OCI-LY1 (cell line): ENCODE results near the gene MYOM1.
"Not testable (repeated sequence)": the region's sequence is repeated elsewhere in the genome, so short reads cannot be mapped to it uniquely, and the experiment has no call there.

Experiments used
- H2AFZ ChIP-seq: fragments of 200-600 bp; sonication (generic), shearing (Covaris generic); 2 replicates; pipeline ENCODE4 v1.6.0; 2014; ENCODE audit warnings: antibody characterized with exemption, mild to moderate bottlenecking, low read length
- H3F3A ChIP-seq: fragments of 200-600 bp; sonication (generic), shearing (Covaris generic); 2 replicates; pipeline ENCODE4 v1.6.0; 2014; ENCODE audit warnings: mild to moderate bottlenecking, antibody characterized with exemption, low read length, moderate library complexity; ENCODE audit not compliant: insufficient read depth
- H3K27ac ChIP-seq: fragments of 200-600 bp; sonication (generic); 2 replicates; pipeline ENCODE4 v1.5.1; 2014; ENCODE audit warnings: low read length, mixed run types, mild to moderate bottlenecking, low read depth; ENCODE audit not compliant: poor library complexity, severe bottlenecking
- H3K27me3 ChIP-seq: fragments of 200-600 bp; sonication (generic); 2 replicates; pipeline ENCODE4 v1.6.0; 2014; ENCODE audit warnings: antibody characterized with exemption, mild to moderate bottlenecking, low read length, moderate library complexity; ENCODE audit not compliant: insufficient read depth
- H3K36me3 ChIP-seq: fragments of 200-600 bp; sonication (generic); 2 replicates; pipeline ENCODE4 v1.6.1; 2014; ENCODE audit warnings: mild to moderate bottlenecking, antibody characterized with exemption, low read length, moderate library complexity, mixed read lengths; ENCODE audit not compliant: insufficient read depth
- H3K4me1 ChIP-seq: fragments of 200-600 bp; sonication (generic); 2 replicates; pipeline ENCODE4 v1.5.1; 2014; ENCODE audit warnings: mild to moderate bottlenecking, low read length, moderate library complexity; ENCODE audit not compliant: insufficient read depth, severe bottlenecking
- H3K4me2 ChIP-seq: fragments of 200-600 bp; sonication (generic), shearing (Covaris generic); 2 replicates; pipeline ENCODE4 v1.6.1; 2014; ENCODE audit warnings: low read length
- H3K4me3 ChIP-seq: fragments of 200-600 bp; sonication (generic); 2 replicates; pipeline ENCODE4 v1.5.1; 2014; ENCODE audit warnings: low read length, low read depth, mild to moderate bottlenecking, mixed read lengths; ENCODE audit not compliant: poor library complexity, severe bottlenecking
- H3K79me2 ChIP-seq: fragments of 200-600 bp; shearing (Covaris generic); 2 replicates; pipeline ENCODE4 v1.6.1; 2016; ENCODE audit warnings: mixed run types, low read length, mixed read lengths; ENCODE audit not compliant: insufficient read depth
- H3K9ac ChIP-seq: fragments of 200-600 bp; sonication (generic), shearing (Covaris generic); 2 replicates; pipeline ENCODE4 v1.6.1; 2014; ENCODE audit warnings: mild to moderate bottlenecking, low read length, mixed read lengths
- H3K9me2 ChIP-seq: fragments of 200-600 bp; sonication (generic), shearing (Covaris generic); 2 replicates; pipeline ENCODE4 v1.6.1; 2014; ENCODE audit warnings: low read depth, mild to moderate bottlenecking, low read length, mixed read lengths
- H3K9me3 ChIP-seq: fragments of 200-600 bp; shearing (Covaris generic); 2 replicates; pipeline ENCODE4 v1.6.1; 2014; ENCODE audit warnings: low read length, mixed read lengths
- H4K20me1 ChIP-seq: fragments of 200-600 bp; sonication (generic), shearing (Covaris generic); 2 replicates; pipeline ENCODE4 v1.6.0; 2016; ENCODE audit warnings: mild to moderate bottlenecking, low read length; ENCODE audit not compliant: insufficient read depth
- EZH2 ChIP-seq: fragments of 200-600 bp; sonication (generic), shearing (Covaris generic); IDR thresholded peaks from 2 replicates; pipeline ENCODE4 v1.8.0; 2017; ENCODE audit warnings: borderline replicate concordance, mixed run types, mild to moderate bottlenecking, antibody characterized with exemption, low read length, moderate library complexity, mixed read lengths
- TF ChIP-seq, protein P1 (sequence below): fragments of 200-600 bp; sonication (generic), shearing (Covaris generic); IDR thresholded peaks from 2 replicates; pipeline ENCODE4 v1.5.1; 2017; ENCODE audit warnings: mild to moderate bottlenecking, antibody characterized with exemption, low read length, moderate library complexity, mixed read lengths

Gene MYOM1

DNA sequence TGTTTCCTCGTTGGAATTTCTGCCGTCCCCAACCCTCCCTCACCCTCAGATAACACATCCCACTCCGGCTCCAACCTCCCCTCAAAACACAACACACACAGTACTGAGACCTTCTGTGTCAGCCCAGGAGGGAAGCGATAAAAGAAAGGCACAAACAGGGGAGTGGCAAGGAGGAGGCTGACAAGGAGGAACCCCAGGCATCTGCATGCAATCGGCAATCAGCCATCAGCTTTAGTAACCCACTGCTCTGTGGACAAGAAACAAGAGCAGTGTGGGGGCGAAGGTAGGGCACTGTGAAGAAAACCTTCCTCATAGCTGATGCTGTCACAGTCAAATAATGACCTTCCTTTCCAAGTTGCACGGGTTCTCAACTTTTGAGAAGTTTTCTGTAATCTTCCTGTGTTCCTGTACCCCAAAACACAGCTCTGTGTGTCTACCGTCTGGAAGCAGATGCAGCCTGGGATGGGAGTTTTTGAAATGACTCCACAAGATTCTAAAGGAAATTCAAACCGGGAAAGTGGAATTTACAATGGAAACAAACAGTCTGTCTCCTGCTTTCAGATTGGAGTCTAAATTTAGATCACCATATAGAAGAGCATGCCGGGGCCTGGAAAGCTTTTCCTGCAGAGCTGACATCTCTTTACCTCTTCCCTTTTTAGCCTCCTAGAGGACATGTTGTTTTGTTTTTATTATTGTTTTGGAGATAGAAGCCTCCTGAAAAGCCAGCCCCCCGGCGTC is 190.4 kb downstream of the MYOM1 start:
- TF ChIP-seq, protein P1, sequence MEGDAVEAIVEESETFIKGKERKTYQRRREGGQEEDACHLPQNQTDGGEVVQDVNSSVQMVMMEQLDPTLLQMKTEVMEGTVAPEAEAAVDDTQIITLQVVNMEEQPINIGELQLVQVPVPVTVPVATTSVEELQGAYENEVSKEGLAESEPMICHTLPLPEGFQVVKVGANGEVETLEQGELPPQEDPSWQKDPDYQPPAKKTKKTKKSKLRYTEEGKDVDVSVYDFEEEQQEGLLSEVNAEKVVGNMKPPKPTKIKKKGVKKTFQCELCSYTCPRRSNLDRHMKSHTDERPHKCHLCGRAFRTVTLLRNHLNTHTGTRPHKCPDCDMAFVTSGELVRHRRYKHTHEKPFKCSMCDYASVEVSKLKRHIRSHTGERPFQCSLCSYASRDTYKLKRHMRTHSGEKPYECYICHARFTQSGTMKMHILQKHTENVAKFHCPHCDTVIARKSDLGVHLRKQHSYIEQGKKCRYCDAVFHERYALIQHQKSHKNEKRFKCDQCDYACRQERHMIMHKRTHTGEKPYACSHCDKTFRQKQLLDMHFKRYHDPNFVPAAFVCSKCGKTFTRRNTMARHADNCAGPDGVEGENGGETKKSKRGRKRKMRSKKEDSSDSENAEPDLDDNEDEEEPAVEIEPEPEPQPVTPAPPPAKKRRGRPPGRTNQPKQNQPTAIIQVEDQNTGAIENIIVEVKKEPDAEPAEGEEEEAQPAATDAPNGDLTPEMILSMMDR = no peak
- TF ChIP-seq EZH2 = no peak
- no peak overlapping the region for H3K9ac ChIP-seq
- H3F3A ChIP-seq = no peaks in the 10 kb centered on the region
- H3K27me3 ChIP-seq = no peaks in the 10 kb centered on the region
- no peaks in the 10 kb centered on the region for H3K9me2 ChIP-seq
- H3K27ac ChIP-seq = no peak overlapping the region
- H3K79me2 ChIP-seq = no peaks in the 10 kb centered on the region
- no peak overlapping the region for H3K4me3 ChIP-seq
- no peaks in the 10 kb centered on the region for H3K9me3 ChIP-seq
- no peaks in the 10 kb centered on the region for H3K4me1 ChIP-seq
- H3K36me3 ChIP-seq = no peaks in the 10 kb centered on the region
- no peak overlapping the region for H3K4me2 ChIP-seq
- H4K20me1 ChIP-seq = no peaks in the 10 kb centered on the region
- H2AFZ ChIP-seq = no peak overlapping the region

DNA sequence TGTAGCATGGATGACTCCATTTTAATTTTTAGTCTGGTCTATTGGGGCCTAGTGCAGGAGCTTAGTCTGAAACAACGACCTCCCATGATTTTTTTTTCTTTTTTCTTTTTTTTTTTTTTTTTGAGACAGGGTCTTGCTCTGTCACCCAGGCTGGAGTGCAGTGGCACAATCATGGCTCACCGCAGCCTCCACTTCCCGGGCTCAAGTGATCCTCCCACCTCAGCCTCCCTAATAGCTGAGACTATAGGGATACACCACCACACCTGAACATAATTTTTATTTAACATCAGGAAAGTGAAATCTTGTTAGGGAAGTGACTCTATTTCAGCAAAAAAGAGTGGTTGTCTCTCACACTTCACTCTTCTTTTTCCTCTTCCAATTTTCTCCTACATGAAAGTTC is 191.7 kb downstream of the MYOM1 start:
- not testable (repeated sequence) for H3K27ac ChIP-seq, H3K9me3 ChIP-seq, H3K79me2 ChIP-seq, H3K9ac ChIP-seq, H3K4me1 ChIP-seq, H3K36me3 ChIP-seq, H3K27me3 ChIP-seq, H3F3A ChIP-seq, H3K4me2 ChIP-seq, H3K4me3 ChIP-seq, H3K9me2 ChIP-seq, H2AFZ ChIP-seq, H4K20me1 ChIP-seq

DNA sequence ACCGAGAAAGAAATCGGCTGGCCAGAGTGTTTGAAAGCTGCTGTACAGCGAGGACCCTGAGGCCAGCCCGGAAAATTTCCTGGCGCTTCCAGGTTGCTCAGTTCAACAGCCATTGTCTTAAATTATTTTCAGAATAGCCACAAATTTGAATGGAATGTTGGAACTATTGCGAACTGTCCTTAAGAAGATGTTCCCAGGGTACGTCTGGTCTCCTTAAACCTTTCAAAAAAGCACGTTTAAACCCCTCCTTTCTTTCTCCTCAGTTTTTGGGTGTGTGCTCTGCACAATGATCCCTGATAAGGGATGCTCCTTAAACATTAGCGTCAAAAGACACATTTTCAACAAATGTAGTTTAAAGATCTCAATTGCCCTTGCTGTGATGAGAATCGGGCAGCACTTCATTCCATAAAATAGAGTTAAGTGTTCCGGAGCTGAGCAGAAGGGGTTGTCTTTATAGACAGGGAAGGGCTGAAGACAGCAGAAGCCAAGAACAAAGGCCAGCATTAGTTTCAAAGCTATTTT is 192.3 kb downstream of the MYOM1 start:
- Histone ChIP-seq H3K4me1 (no peaks in the 10 kb centered on the region), H4K20me1 (no peaks in the 10 kb centered on the region), H3K9me3 (no peaks in the 10 kb centered on the region), H3K27ac (no peak overlapping the region), H2AFZ (no peak overlapping the region), H3K4me2 (no peak overlapping the region), H3K9me2 (no peaks in the 10 kb centered on the region), H3K79me2 (no peaks in the 10 kb centered on the region), H3K4me3 (no peak overlapping the region), H3K36me3 (no peaks in the 10 kb centered on the region), H3K27me3 (no peaks in the 10 kb centered on the region), H3K9ac (no peak overlapping the region), H3F3A (no peaks in the 10 kb centered on the region)
- TF ChIP-seq, protein P1 = no peak
- TF ChIP-seq EZH2 = no peak

DNA sequence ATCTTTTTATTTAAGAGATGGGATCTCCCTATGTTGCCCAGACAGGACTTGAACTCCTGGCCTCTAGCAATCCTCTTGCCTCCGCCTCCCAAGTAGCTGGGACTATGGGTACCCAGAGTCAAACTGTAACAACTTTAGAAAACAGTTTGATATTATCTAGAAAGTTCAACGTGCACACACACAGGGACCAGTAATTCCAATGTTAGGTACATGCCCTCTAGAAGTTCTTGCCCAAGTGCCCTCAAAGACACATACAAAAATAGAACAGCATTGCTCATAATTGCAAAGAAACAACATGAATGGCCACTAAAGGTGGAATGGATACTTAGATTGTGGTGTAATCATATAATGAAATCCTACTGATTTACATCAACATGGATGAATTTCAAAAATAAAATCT is 194.2 kb downstream of the MYOM1 start:
- Histone ChIP-seq H3K27me3 (no peaks in the 10 kb centered on the region), H4K20me1 (no peaks in the 10 kb centered on the region), H3K9me2 (no peaks in the 10 kb centered on the region), H3K27ac (no peak overlapping the region), H3F3A (no peaks in the 10 kb centered on the region), H3K4me3 (no peak overlapping the region), H3K4me2 (no peak overlapping the region), H3K79me2 (no peaks in the 10 kb centered on the region), H3K9me3 (no peaks in the 10 kb centered on the region), H3K9ac (no peak overlapping the region), H3K4me1 (no peaks in the 10 kb centered on the region), H3K36me3 (no peaks in the 10 kb centered on the region), H2AFZ (no peak overlapping the region)
- TF ChIP-seq, protein P1 = no peak
- no peak for TF ChIP-seq EZH2

DNA sequence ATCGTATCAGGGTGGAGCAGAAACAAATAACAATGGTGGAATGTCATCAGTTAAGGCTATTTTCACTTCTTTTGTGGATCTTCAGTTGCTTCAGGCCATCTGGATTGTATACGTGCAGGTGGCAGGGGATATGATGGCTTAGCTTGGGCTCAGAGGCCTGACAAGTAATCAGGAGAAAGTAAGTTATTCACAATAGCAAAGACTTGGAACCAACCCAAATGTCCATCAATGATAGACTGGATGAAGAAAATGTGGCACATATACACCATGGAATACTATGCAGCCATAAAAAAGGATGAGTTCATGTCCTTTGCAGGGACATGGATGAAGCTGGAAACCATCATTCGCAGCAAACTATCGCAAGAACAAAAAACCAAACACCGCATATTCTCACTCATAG is 196.2 kb downstream of the MYOM1 start:
- H3K9me3 ChIP-seq, H3K27me3 ChIP-seq, H3K4me3 ChIP-seq, H3K9ac ChIP-seq, H3K79me2 ChIP-seq, H3K27ac ChIP-seq, H4K20me1 ChIP-seq, H3K36me3 ChIP-seq, H3K4me1 ChIP-seq, H2AFZ ChIP-seq, H3K4me2 ChIP-seq, H3K9me2 ChIP-seq, H3F3A ChIP-seq: not testable (repeated sequence)
